Neural progenitor cell (in vitro differentiated cells): ENCODE measurements around the gene FARP1. TPM values are rescaled to one million over a fixed set of nuclear protein-coding genes. Genes with fewer than 3 reads are reported as not detected.
A peak's percentile ranks its signal among the peaks of the same experiment; 100 is the strongest.

Source experiments
- DNase-seq: peaks from one replicate; pipeline ENCODE4 v3.0.0-alpha.2; 2016; ENCODE audit warnings: low spot score
- H2AFZ ChIP-seq: fragments of 200-600 bp; sonication (generic); replicated peaks from 2 replicates; pipeline ENCODE4 v1.6.1; 2016; ENCODE audit warnings: antibody characterized with exemption
- H3F3A ChIP-seq: fragments of 200-600 bp; sonication (generic); 2 replicates; pipeline ENCODE4 v1.6.1; 2016; ENCODE audit warnings: antibody characterized with exemption, low read depth
- H3K27ac ChIP-seq: fragments of 200-600 bp; sonication (generic); 2 replicates; pipeline ENCODE4 v1.5.1; 2016; ENCODE audit warnings: mild to moderate bottlenecking
- H3K27me3 ChIP-seq: fragments of 200-600 bp; sonication (generic); 2 replicates; pipeline ENCODE4 v1.6.1; 2016; ENCODE audit warnings: mild to moderate bottlenecking, moderate library complexity
- H3K36me3 ChIP-seq: fragments of 200-600 bp; sonication (generic); 2 replicates; pipeline ENCODE4 v1.5.1; 2016
- H3K4me1 ChIP-seq: fragments of 200-600 bp; sonication (generic); 2 replicates; pipeline ENCODE4 v1.6.1; 2016; ENCODE audit warnings: mixed run types
- H3K4me2 ChIP-seq: fragments of 200-600 bp; sonication (generic); 2 replicates; pipeline ENCODE4 v1.6.1; 2016
- H3K4me3 ChIP-seq: fragments of 200-600 bp; sonication (generic); 2 replicates; pipeline ENCODE4 v1.5.1; 2016
- H3K79me2 ChIP-seq: fragments of 200-600 bp; sonication (generic); 2 replicates; pipeline ENCODE4 v1.6.1; 2016; ENCODE audit warnings: low read depth
- H3K9ac ChIP-seq: fragments of 200-600 bp; sonication (generic); 2 replicates; pipeline ENCODE4 v1.6.1; 2016
- H3K9me3 ChIP-seq: fragments of 200-600 bp; sonication (generic); 2 replicates; pipeline ENCODE4 v1.5.1; 2016; ENCODE audit warnings: low read depth
- H4K20me1 ChIP-seq: fragments of 200-600 bp; sonication (generic); 2 replicates; pipeline ENCODE4 v1.6.1; 2016; ENCODE audit warnings: low read depth
- H3K27ac Mint-ChIP-seq: 3 replicates; pipeline ENCODE4 v1.8.0; 2021; ENCODE audit warnings: mixed read lengths
- H3K27me3 Mint-ChIP-seq: 2 replicates; pipeline ENCODE4 v1.8.0; 2022; ENCODE audit warnings: low read depth, mild to moderate bottlenecking, inconsistent platforms, moderate library complexity, mixed read lengths; ENCODE audit not compliant: insufficient read depth
- H3K36me3 Mint-ChIP-seq: 3 replicates; pipeline ENCODE4 v1.8.0; 2021; ENCODE audit warnings: mixed read lengths
- H3K4me1 Mint-ChIP-seq: 3 replicates; pipeline ENCODE4 v1.8.0; 2021; ENCODE audit warnings: mixed read lengths
- H3K4me3 Mint-ChIP-seq: 3 replicates; pipeline ENCODE4 v1.8.0; 2021; ENCODE audit warnings: mild to moderate bottlenecking, moderate library complexity, mixed read lengths
- H3K9me3 Mint-ChIP-seq: 3 replicates; pipeline ENCODE4 v1.8.0; 2020; ENCODE audit warnings: mixed read lengths
- CTCF ChIP-seq: fragments of 200-600 bp; sonication (generic); IDR thresholded peaks from 2 replicates; pipeline ENCODE4 v1.5.1; 2017; ENCODE audit warnings: antibody characterized with exemption, mild to moderate bottlenecking
- EZH2 ChIP-seq: fragments of 200-600 bp; sonication (generic); IDR thresholded peaks from 2 replicates; pipeline ENCODE4 v1.6.1; 2017; ENCODE audit warnings: antibody characterized with exemption, mild to moderate bottlenecking, moderate library complexity
- EZH2phosphoT487 ChIP-seq: fragments of 200-600 bp; sonication (generic); IDR thresholded peaks from 2 replicates; pipeline ENCODE4 v1.6.1; 2017; ENCODE audit warnings: antibody characterized with exemption
- total RNA-seq: library from RNA; depleted of rRNA; stranded (reverse); fragments of >200 nt; gene quantifications from 2 replicates; pipeline ENCODE4 v1.2.3, GENCODE V29; 2015; ENCODE audit warnings: low replicate concordance

The FARP1 gene
- total RNA-seq, 1 donor from 2014 or later, result 78.0 TPM

- H3K4me3 Mint-ChIP-seq, result peak overlapping the region; percentile 17
- H3K27ac Mint-ChIP-seq, result peak overlapping the region; percentile 39
- Histone ChIP-seq H3K4me3 (no peak overlapping the region), H3K27me3 (no peaks in the 10 kb centered on the region), H3K9me3 (no peaks in the 10 kb centered on the region), H3K79me2 (peaks cover 95% of the 10 kb centered on the region), H3K9ac (no peak overlapping the region), H3K36me3 (no peaks in the 10 kb centered on the region), H3F3A (no peaks in the 10 kb centered on the region), H2AFZ (no peak overlapping the region), H3K27ac (no peak overlapping the region), H3K4me2 (peak overlapping the region; percentile 42), H4K20me1 (peaks cover 64% of the 10 kb centered on the region), H3K4me1 (peaks cover 57% of the 10 kb centered on the region)
- H3K4me1 Mint-ChIP-seq, result peaks cover 58% of the 10 kb centered on the region
- peaks cover 14% of the 10 kb centered on the region for H3K36me3 Mint-ChIP-seq
- no peak for TF ChIP-seq EZH2
- no peak for TF ChIP-seq CTCF
- TF ChIP-seq EZH2phosphoT487, result no peak
- H3K27me3 Mint-ChIP-seq, result peaks cover 2% of the 10 kb centered on the region
- peaks cover 4% of the 10 kb centered on the region for H3K9me3 Mint-ChIP-seq
- peak; percentile 19 for DNase-seq
These were observed 29.2 kb downstream of the FARP1 start for GRCh38 chr13:98171900-98172589.

GRCh38 chr13:98172590-98173422 is 29.9 kb downstream of the FARP1 start:
- Histone ChIP-seq H3K4me1 (peaks cover 57% of the 10 kb centered on the region), H4K20me1 (peaks cover 64% of the 10 kb centered on the region), H2AFZ (no peak overlapping the region), H3F3A (no peaks in the 10 kb centered on the region), H3K9ac (no peak overlapping the region), H3K36me3 (no peaks in the 10 kb centered on the region), H3K27ac (no peak overlapping the region), H3K27me3 (no peaks in the 10 kb centered on the region), H3K4me3 (no peak overlapping the region), H3K9me3 (no peaks in the 10 kb centered on the region), H3K4me2 (peak overlapping the region; percentile 42), H3K79me2 (peaks cover 91% of the 10 kb centered on the region)
- peak overlapping the region; percentile 62 for H3K4me3 Mint-ChIP-seq
- H3K4me1 Mint-ChIP-seq, result peaks cover 58% of the 10 kb centered on the region
- H3K9me3 Mint-ChIP-seq, result peaks cover 7% of the 10 kb centered on the region
- no peak for TF ChIP-seq EZH2phosphoT487
- no peak for TF ChIP-seq EZH2
- TF ChIP-seq CTCF, result no peak
- peak overlapping the region; percentile 39 for H3K27ac Mint-ChIP-seq
- H3K36me3 Mint-ChIP-seq, result peaks cover 18% of the 10 kb centered on the region
- H3K27me3 Mint-ChIP-seq, result peaks cover under 1% of the 10 kb centered on the region
- DNase-seq, result no peak

- H3K9ac ChIP-seq, result no peak overlapping the region
- H3K27me3 ChIP-seq, result no peaks in the 10 kb centered on the region
- no peaks in the 10 kb centered on the region for H3F3A ChIP-seq
- peaks cover 54% of the 10 kb centered on the region for H3K4me1 Mint-ChIP-seq
- H3K4me1 ChIP-seq, result peaks cover 53% of the 10 kb centered on the region
- H3K79me2 ChIP-seq, result peaks cover 88% of the 10 kb centered on the region
- no peak overlapping the region for H3K27ac ChIP-seq
- peak; percentile 28 for DNase-seq
- H3K9me3 ChIP-seq, result no peaks in the 10 kb centered on the region
- H3K4me3 Mint-ChIP-seq, result peak overlapping the region; percentile 62
- H3K36me3 ChIP-seq, result no peaks in the 10 kb centered on the region
- H3K36me3 Mint-ChIP-seq, result peaks cover 15% of the 10 kb centered on the region
- H3K4me3 ChIP-seq, result no peak overlapping the region
- no peak overlapping the region for H2AFZ ChIP-seq
- H3K4me2 ChIP-seq, result peak overlapping the region; percentile 9
- peaks cover 59% of the 10 kb centered on the region for H4K20me1 ChIP-seq
- H3K27ac Mint-ChIP-seq, result peak overlapping the region; percentile 39
- no peak for TF ChIP-seq EZH2
- TF ChIP-seq EZH2phosphoT487, result no peak
- TF ChIP-seq CTCF, result no peak
- H3K9me3 Mint-ChIP-seq, result peaks cover 7% of the 10 kb centered on the region
- no peaks in the 10 kb centered on the region for H3K27me3 Mint-ChIP-seq
These were observed 30.7 kb downstream of the FARP1 start for GRCh38 chr13:98173431-98174152.
